GM21825 (cell line): ENCODE data around the gene FAM25A.
A peak's percentile ranks its signal among the peaks of the same experiment; 100 is the strongest.
"Not testable (repeated sequence)": the region's sequence is repeated elsewhere in the genome, so short reads cannot be mapped to it uniquely, and the experiment has no call there.

ENCODE experiments used
- ATAC-seq: cut with Tn5 transposase; IDR thresholded peaks from one replicate; pipeline ENCODE4 v1.9.1; 2021; ENCODE audit warnings: mild to moderate bottlenecking, moderate library complexity; ENCODE audit not compliant: unreplicated experiment

FAM25A gene

GRCh38 chr10:87020056-87020455 lies at the start of gene FAM25A:
FAM25A (plus strand) TSS chr10:87020294; CDS start chr10:87020325, 31 bp downstream.
- not testable (repeated sequence) for ATAC-seq

- ATAC-seq: no peak
These were observed 49.2 kb upstream of the FAM25A start for GRCh38 chr10:86970982-86971231.

GRCh38 chr10:86971232-86971991 lies 48.7 kb upstream of the FAM25A start:
- ATAC-seq: peak; percentile 66

- ATAC-seq: no peak
These were observed 47.3 kb upstream of the FAM25A start for GRCh38 chr10:86972613-86973380.

- no peak for ATAC-seq
These were observed 45.6 kb upstream of the FAM25A start for GRCh38 chr10:86974484-86974883.

- no peak for ATAC-seq
These were observed 43.6 kb upstream of the FAM25A start for GRCh38 chr10:86976362-86977056.

- ATAC-seq: not testable (repeated sequence)
These were observed 41.6 kb upstream of the FAM25A start for GRCh38 chr10:86978457-86978856.

- ATAC-seq: no peak
These were observed 40.7 kb upstream of the FAM25A start for GRCh38 chr10:86979296-86979818.

GRCh38 chr10:86979977-86980448 lies 40.1 kb upstream of the FAM25A start:
- no peak for ATAC-seq

- ATAC-seq: not testable (repeated sequence)
These were observed 39.1 kb upstream of the FAM25A start for GRCh38 chr10:86981020-86981419.

GRCh38 chr10:86981716-86982115 lies 38.4 kb upstream of the FAM25A start:
- no peak for ATAC-seq

GRCh38 chr10:86984498-86984897 lies 35.6 kb upstream of the FAM25A start:
- not testable (repeated sequence) for ATAC-seq

- no peak for ATAC-seq
These were observed 31.6 kb upstream of the FAM25A start for GRCh38 chr10:86988520-86988919.

GRCh38 chr10:86991362-86991761 lies 28.7 kb upstream of the FAM25A start:
- not testable (repeated sequence) for ATAC-seq

GRCh38 chr10:86992456-86992855 lies 27.6 kb upstream of the FAM25A start:
- ATAC-seq: no peak

GRCh38 chr10:86992929-86993328 lies 27.2 kb upstream of the FAM25A start:
- no peak for ATAC-seq

- ATAC-seq: not testable (repeated sequence)
These were observed 20.2 kb upstream of the FAM25A start for GRCh38 chr10:86999802-87000403.

GRCh38 chr10:87000491-87000890 lies 19.6 kb upstream of the FAM25A start:
- ATAC-seq: no peak

GRCh38 chr10:87007124-87007523 lies 13.0 kb upstream of the FAM25A start:
- ATAC-seq: not testable (repeated sequence)

GRCh38 chr10:87007674-87008073 lies 12.4 kb upstream of the FAM25A start:
- ATAC-seq: not testable (repeated sequence)

GRCh38 chr10:87008303-87008702 lies 11.8 kb upstream of the FAM25A start:
- not testable (repeated sequence) for ATAC-seq
